Endothelial cell of umbilical vein (primary cell): ENCODE data around the gene AKT2. TPM values are rescaled to one million over a fixed set of nuclear protein-coding genes. Genes with fewer than 3 reads are reported as not detected.

Experiments used
- BruUV-seq: library from RNA; stranded (reverse); fragments of 400-500 nt; replicated peaks from 2 replicates; lab custom pipeline; 2021; lab: Mats Ljungman, UMichigan
- CTCF ChIA-PET: fragments of 300-600, 350-600 bp; sonication (Branson Sonifier 250); formaldehyde crosslinking; loops from one replicate; lab custom pipeline; 2021; ENCODE audit warnings: antibody characterized with exemption, inconsistent platforms; lab: Charles Lee
- POLR2A ChIA-PET: fragments of 300-600, 350-600 bp; sonication (Branson Sonifier 250); formaldehyde crosslinking; loops from one replicate; lab custom pipeline; 2021; ENCODE audit warnings: antibody characterized with exemption, inconsistent platforms; lab: Charles Lee
- DNase-seq: peaks from one replicate; pipeline ENCODE4 v3.0.0-alpha.2; 2011; ENCODE audit warnings: low read depth, low spot score
- FAIRE-seq: peaks from 2 replicates; lab custom pipeline; 2011; peaks lifted over from hg19 to GRCh38; lab: Jason Lieb, UNC
- H2AFZ ChIP-seq: 2 replicates; pipeline ENCODE4 v1.6.0; 2012; ENCODE audit warnings: low read depth, low read length, control low read depth, inconsistent platforms
- H3K27ac ChIP-seq: 2 replicates; pipeline ENCODE4 v1.5.1; 2011; ENCODE audit warnings: low read depth, mild to moderate bottlenecking, control low read depth, low read length, moderate library complexity; ENCODE audit not compliant: insufficient read depth
- H3K27me3 ChIP-seq, 2 experiments: 2 replicates each; pipeline versions ENCODE4 v1.6.0 to v1.6.1; 2011; ENCODE audit warnings: low read length in 2 of 2, mixed read lengths in 1 of 2; ENCODE audit not compliant: control insufficient read depth in 2 of 2, insufficient read depth in 2 of 2
- H3K36me3 ChIP-seq, 2 experiments: 2 replicates in 1 of 2; 3 replicates in 1 of 2; pipeline ENCODE4 v1.5.1; 2011; ENCODE audit warnings: low read length in 2 of 2, mild to moderate bottlenecking in 1 of 2, moderate library complexity in 1 of 2; ENCODE audit not compliant: control insufficient read depth in 2 of 2, insufficient read depth in 2 of 2; ENCODE audit errors: extremely low read depth in 1 of 2
- H3K4me1 ChIP-seq: 3 replicates; pipeline ENCODE4 v1.5.1; 2011; ENCODE audit warnings: mild to moderate bottlenecking, low read length; ENCODE audit not compliant: control insufficient read depth, insufficient read depth; ENCODE audit errors: extremely low read depth
- H3K4me2 ChIP-seq: 2 replicates; pipeline ENCODE4 v1.6.1; 2011; ENCODE audit warnings: low read length, control low read depth, mixed read lengths; ENCODE audit not compliant: insufficient read depth
- H3K4me3 ChIP-seq, 3 experiments: fragments of 200-600 bp in 1 of 3; sonication (generic), shearing (Covaris generic) in 1 of 3; replicated peaks in 1 of 3; 2 replicates each; pipeline ENCODE4 v1.5.1; 2011 to 2016; ENCODE audit warnings: control low read depth in 3 of 3, low read length in 3 of 3, mild to moderate bottlenecking in 2 of 3, inconsistent platforms in 1 of 3, low read depth in 1 of 3, moderate library complexity in 1 of 3; ENCODE audit not compliant: insufficient read depth in 1 of 3
- H3K79me2 ChIP-seq: 2 replicates; pipeline ENCODE4 v1.6.0; 2012; ENCODE audit warnings: low read length, inconsistent platforms; ENCODE audit not compliant: control insufficient read depth, insufficient read depth
- H3K9ac ChIP-seq: replicated peaks from 2 replicates; pipeline ENCODE3; 2011; ENCODE audit warnings: low read length, control low read depth; ENCODE audit not compliant: insufficient read depth; ENCODE audit errors: extremely low read depth
- H3K9me1 ChIP-seq: replicated peaks from 3 replicates; pipeline ENCODE4 v1.6.0; 2011; ENCODE audit warnings: mild to moderate bottlenecking, low read length; ENCODE audit not compliant: control insufficient read depth, insufficient read depth; ENCODE audit errors: extremely low read depth
- H3K9me3 ChIP-seq: replicated peaks from 2 replicates; pipeline ENCODE4 v1.5.1; 2012; ENCODE audit warnings: low read length, inconsistent platforms; ENCODE audit not compliant: control insufficient read depth, insufficient read depth
- H4K20me1 ChIP-seq: replicated peaks from 2 replicates; pipeline ENCODE3; 2011; ENCODE audit warnings: mild to moderate bottlenecking, low read length; ENCODE audit not compliant: control insufficient read depth, insufficient read depth; ENCODE audit errors: extremely low read depth
- EZH2 ChIP-seq: IDR thresholded peaks from 2 replicates; pipeline ENCODE4 v1.6.1; 2012; ENCODE audit warnings: borderline replicate concordance, low read depth, mild to moderate bottlenecking, moderate library complexity, low read length, inconsistent platforms; ENCODE audit not compliant: severe bottlenecking
- FOS ChIP-seq: IDR thresholded peaks from 2 replicates; pipeline ENCODE4 v1.6.1; 2011; ENCODE audit warnings: mild to moderate bottlenecking, low read length, moderate library complexity, borderline replicate concordance; ENCODE audit not compliant: insufficient read depth
- GATA2 ChIP-seq: IDR thresholded peaks from 2 replicates; pipeline ENCODE4 v1.7.0; 2011; ENCODE audit warnings: low read depth, mild to moderate bottlenecking, moderate library complexity, mixed read lengths, low read length; ENCODE audit not compliant: insufficient read length, insufficient read depth
- JUN ChIP-seq: IDR thresholded peaks from 2 replicates; pipeline ENCODE4 v1.6.1; 2011; ENCODE audit warnings: borderline replicate concordance, low read depth; ENCODE audit not compliant: insufficient read length, insufficient read depth
- MAX ChIP-seq: IDR thresholded peaks from 2 replicates; pipeline ENCODE4 v1.6.1; 2011; ENCODE audit not compliant: insufficient read depth, insufficient read length
- MYC ChIP-seq: IDR thresholded peaks from one replicate; pipeline ENCODE4 v1.6.1; 2011; ENCODE audit warnings: mild to moderate bottlenecking, low read depth, low read length
- POLR2A ChIP-seq: IDR thresholded peaks from 2 replicates; pipeline ENCODE4 v1.6.1; 2012; ENCODE audit warnings: low read depth, mild to moderate bottlenecking, control low read depth, low read length
- POLR2AphosphoS5 ChIP-seq: IDR thresholded peaks from 2 replicates; pipeline ENCODE4 v1.6.1; 2012; ENCODE audit warnings: low read depth, mild to moderate bottlenecking, control low read depth, low read length, moderate library complexity; ENCODE audit not compliant: insufficient read depth
- dilution Hi-C: fragments of 300-500 bp; cut with MboI; formaldehyde crosslinking; loops from one replicate; pipeline ENCODE4 v1.15.0; 2019; ENCODE audit warnings: low sequenced_read_pairs; ENCODE audit not compliant: extremely low pct_ligation_motif_present
- intact Hi-C: fragments of 100-400 bp; cut with micrococcal nuclease; formaldehyde crosslinking; loops from one replicate; pipeline ENCODE4 v1.10.0; 2022
- polyA plus RNA-seq, 4 experiments: library from polyadenylated mRNA; depleted of rRNA in 3 of 4; stranded (reverse) in 3 of 4; unstranded in 1 of 4; fragments of >200 nt; gene quantifications; 2 replicates each; pipeline versions ENCODE4 v1.2.1 to v1.2.3, GENCODE V29; 2011 to 2012; ENCODE audit warnings: missing spikeins in 1 of 4
- total RNA-seq: library from RNA; stranded (reverse); gene quantifications from 2 replicates; pipeline ENCODE4 v1.2.3, GENCODE V29; 2021
- TF ChIP-seq, protein P1 (sequence below), 2 donors: IDR thresholded peaks; 1 replicate in 1 of 2; 2 replicates in 1 of 2; pipeline ENCODE4 v1.5.1; 2011; ENCODE audit warnings: low read length in 2 of 2, mild to moderate bottlenecking in 2 of 2, moderate library complexity in 2 of 2, control low read depth in 1 of 2, inconsistent platforms in 1 of 2, low read depth in 1 of 2; ENCODE audit not compliant: insufficient read depth in 1 of 2; ENCODE audit errors: extremely low read depth in 1 of 2

Gene AKT2
- total and polyA plus RNA-seq, 2 donors (not counting 3 experiments of a cell fraction or from before 2014, with no cell fraction given): 65.2 to 69.8 TPM

GRCh38 chr19:40267601-40267997 lies 17.5 kb downstream of the AKT2 start:
- no peaks in the 10 kb centered on the region for H3K9me1 ChIP-seq
- dilution Hi-C loops: no loop called here
- CTCF ChIA-PET: no interaction called here
- POLR2A ChIA-PET: no interaction called here
- BruUV-seq: no TSS peak
- H2AFZ ChIP-seq: no peak overlapping the region
- no peaks in the 10 kb centered on the region for H4K20me1 ChIP-seq
- no peak for TF ChIP-seq MAX
- TF ChIP-seq GATA2: no peak
- no peak for TF ChIP-seq FOS
- TF ChIP-seq POLR2AphosphoS5: no peak
- TF ChIP-seq, protein P1, sequence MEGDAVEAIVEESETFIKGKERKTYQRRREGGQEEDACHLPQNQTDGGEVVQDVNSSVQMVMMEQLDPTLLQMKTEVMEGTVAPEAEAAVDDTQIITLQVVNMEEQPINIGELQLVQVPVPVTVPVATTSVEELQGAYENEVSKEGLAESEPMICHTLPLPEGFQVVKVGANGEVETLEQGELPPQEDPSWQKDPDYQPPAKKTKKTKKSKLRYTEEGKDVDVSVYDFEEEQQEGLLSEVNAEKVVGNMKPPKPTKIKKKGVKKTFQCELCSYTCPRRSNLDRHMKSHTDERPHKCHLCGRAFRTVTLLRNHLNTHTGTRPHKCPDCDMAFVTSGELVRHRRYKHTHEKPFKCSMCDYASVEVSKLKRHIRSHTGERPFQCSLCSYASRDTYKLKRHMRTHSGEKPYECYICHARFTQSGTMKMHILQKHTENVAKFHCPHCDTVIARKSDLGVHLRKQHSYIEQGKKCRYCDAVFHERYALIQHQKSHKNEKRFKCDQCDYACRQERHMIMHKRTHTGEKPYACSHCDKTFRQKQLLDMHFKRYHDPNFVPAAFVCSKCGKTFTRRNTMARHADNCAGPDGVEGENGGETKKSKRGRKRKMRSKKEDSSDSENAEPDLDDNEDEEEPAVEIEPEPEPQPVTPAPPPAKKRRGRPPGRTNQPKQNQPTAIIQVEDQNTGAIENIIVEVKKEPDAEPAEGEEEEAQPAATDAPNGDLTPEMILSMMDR (IDR thresholded peaks at IDR 0.05; ENCODE audit: extremely low read depth in 1 of 2, insufficient read depth in 1 of 2, low read depth in 1 of 2, low read length in 2 of 2): no peak
- TF ChIP-seq JUN: no peak
- no peak for TF ChIP-seq MYC
- no peak for TF ChIP-seq EZH2
- no peak for TF ChIP-seq POLR2A
- peaks cover 0 to 9% of the 10 kb centered on the region in 2 experiments for H3K36me3 ChIP-seq
- H3K79me2 ChIP-seq: peaks cover 48% of the 10 kb centered on the region
- H3K27ac ChIP-seq: no peak overlapping the region
- no peak overlapping the region for H3K9ac ChIP-seq
- DNase-seq (no peak), FAIRE-seq (no peak)
- intact Hi-C loops: no loop called here
- H3K4me1 ChIP-seq: no peaks in the 10 kb centered on the region
- H3K9me3 ChIP-seq: no peaks in the 10 kb centered on the region
- H3K27me3 ChIP-seq: no peaks in the 10 kb centered on the region
- H3K4me3 ChIP-seq: no peak overlapping the region
- H3K4me2 ChIP-seq: no peak overlapping the region
